ENCODE measurements around the gene C19orf73. TPM values are rescaled to one million over a fixed set of nuclear protein-coding genes. Genes with fewer than 3 reads are reported as not detected.
"Not testable (repeated sequence)": the region's sequence is repeated elsewhere in the genome, so short reads cannot be mapped to it uniquely, and the experiment has no call there.

C19orf73 gene
- polyA plus RNA-seq, 3 donors, result 0.60 to 0.76 (median 0.66) TPM

DNA sequence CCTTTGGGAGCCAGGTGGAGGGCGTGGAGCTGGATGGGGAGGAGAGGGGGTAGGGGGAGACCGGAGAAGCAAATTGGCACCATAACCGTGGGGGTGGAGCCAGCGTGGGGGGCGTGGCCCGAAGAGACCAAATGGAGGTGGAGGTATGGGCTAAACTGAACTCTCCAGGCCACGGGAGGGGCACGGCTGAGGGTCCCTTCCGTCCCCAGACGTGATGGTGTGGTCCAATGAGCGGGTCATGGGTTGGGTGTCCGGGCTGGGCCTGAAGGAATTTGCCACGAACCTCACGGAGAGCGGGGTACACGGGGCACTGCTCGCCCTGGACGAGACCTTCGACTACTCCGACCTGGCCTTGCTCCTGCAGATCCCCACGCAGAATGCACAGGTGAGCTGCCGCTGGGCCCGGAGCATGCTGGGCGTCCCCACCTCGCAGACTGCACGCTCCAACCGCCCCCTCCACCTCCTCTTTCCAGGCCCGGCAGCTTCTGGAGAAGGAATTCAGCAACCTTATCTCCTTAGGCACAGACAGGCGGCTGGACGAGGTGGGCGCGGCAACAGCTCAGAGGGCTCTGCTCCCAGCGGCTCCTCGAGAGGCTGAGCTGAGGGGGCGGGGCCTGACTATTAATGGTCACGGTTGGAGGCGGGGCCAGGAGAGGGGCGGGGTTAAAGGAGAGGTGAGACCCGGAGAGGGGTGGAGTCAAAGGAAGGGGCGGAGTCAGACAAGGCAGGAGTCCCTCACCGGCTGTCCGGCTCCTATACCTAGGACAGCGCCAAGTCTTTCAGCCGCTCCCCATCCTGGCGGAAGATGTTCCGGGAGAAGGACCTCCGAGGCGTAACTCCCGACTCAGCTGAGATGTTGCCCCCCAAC, 30.1 kb upstream of the C19orf73 start:
- peaks cover 22 to 30% of the 10 kb centered on the region in 2 donors for H3K9me3 ChIP-seq (replicated peaks in 1 of 2; ENCODE audit: control insufficient read depth in 1 of 2, insufficient read depth in 1 of 2, low read length in 2 of 2)
- H3K27me3 ChIP-seq (ENCODE audit: control insufficient read depth in 2 of 2, insufficient read depth in 2 of 2, low read length in 2 of 2), result peaks cover 13 to 54% of the 10 kb centered on the region in 2 donors
- Mint-ChIP-seq H3K4me3 (peak overlapping the region; percentile 79 to 93), H3K9me3 (peaks cover 7 to 37% (median 25%) of the 10 kb centered on the region in 7 donors), H3K36me3 (peaks cover 3 to 4% of the 10 kb centered on the region in 2 donors), H3K27ac (peak overlapping the region in 1 of 7 donors; percentile 63), H3K27me3 (ENCODE audit: low read depth in 3 of 3) (peaks cover 67 to 77% (median 70%) of the 10 kb centered on the region in 3 donors), H3K4me1 (peaks cover 45% of the 10 kb centered on the region)
- DNase-seq, result peak; percentile 49 to 64 (median 54)
- intact Hi-C loops (cut with micrococcal nuclease), result loop anchor here (5.0 kb wide), 2 partner anchors 37 to 52 kb away; partner anchors contain the start of gene LIN7B (in 1 of the 2)
- peak overlapping the region; percentile 87 for H3K4me2 ChIP-seq (replicated peaks; ENCODE audit: extremely low read depth, low read length, poor library complexity, severe bottlenecking)
- no peak overlapping the region for H3K9ac ChIP-seq (ENCODE audit: insufficient read depth, low read length, poor library complexity, severe bottlenecking)
- H3K36me3 ChIP-seq (replicated peaks in 1 of 2; ENCODE audit: control insufficient read depth in 1 of 2, insufficient read depth in 2 of 2, low read length in 2 of 2), result no peaks in the 10 kb centered on the region
- peaks cover 39 to 53% of the 10 kb centered on the region in 2 donors for H3K4me1 ChIP-seq (ENCODE audit: control insufficient read depth in 1 of 2, insufficient read depth in 2 of 2, low read length in 2 of 2)
- TF ChIP-seq, protein P1, sequence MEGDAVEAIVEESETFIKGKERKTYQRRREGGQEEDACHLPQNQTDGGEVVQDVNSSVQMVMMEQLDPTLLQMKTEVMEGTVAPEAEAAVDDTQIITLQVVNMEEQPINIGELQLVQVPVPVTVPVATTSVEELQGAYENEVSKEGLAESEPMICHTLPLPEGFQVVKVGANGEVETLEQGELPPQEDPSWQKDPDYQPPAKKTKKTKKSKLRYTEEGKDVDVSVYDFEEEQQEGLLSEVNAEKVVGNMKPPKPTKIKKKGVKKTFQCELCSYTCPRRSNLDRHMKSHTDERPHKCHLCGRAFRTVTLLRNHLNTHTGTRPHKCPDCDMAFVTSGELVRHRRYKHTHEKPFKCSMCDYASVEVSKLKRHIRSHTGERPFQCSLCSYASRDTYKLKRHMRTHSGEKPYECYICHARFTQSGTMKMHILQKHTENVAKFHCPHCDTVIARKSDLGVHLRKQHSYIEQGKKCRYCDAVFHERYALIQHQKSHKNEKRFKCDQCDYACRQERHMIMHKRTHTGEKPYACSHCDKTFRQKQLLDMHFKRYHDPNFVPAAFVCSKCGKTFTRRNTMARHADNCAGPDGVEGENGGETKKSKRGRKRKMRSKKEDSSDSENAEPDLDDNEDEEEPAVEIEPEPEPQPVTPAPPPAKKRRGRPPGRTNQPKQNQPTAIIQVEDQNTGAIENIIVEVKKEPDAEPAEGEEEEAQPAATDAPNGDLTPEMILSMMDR (IDR thresholded peaks at IDR 0.05), result no peak
- no peaks in the 10 kb centered on the region for H3K79me2 ChIP-seq (ENCODE audit: insufficient read depth, low read length)
- 5% methylated on average over 45 of the region's 49 CpGs for WGBS (ENCODE audit: insufficient coverage)
- no peaks in the 10 kb centered on the region for H4K20me1 ChIP-seq (ENCODE audit: insufficient read depth, low read length)
- H3K4me3 ChIP-seq (replicated peaks in 1 of 3; ENCODE audit: low read depth in 2 of 3, low read length in 3 of 3), result peak overlapping the region in 2 of 3 experiments; percentile 59 to 79
- H3K27ac ChIP-seq (ENCODE audit: low read depth in 1 of 2, low read length in 2 of 2), result no peak overlapping the region
- H2AFZ ChIP-seq (ENCODE audit: insufficient read depth, low read depth, low read length, poor library complexity, severe bottlenecking), result peak overlapping the region; percentile 86

- intact Hi-C loops (cut with micrococcal nuclease), result loop anchor here (5.0 kb wide), 2 partner anchors 36 to 51 kb away; partner anchors contain the start of gene LIN7B (in 1 of the 2)
- Histone ChIP-seq H3K4me1 (ENCODE audit: control insufficient read depth in 1 of 2, insufficient read depth in 2 of 2, low read length in 2 of 2) (peaks cover 39 to 47% of the 10 kb centered on the region in 2 donors), H3K9me3 (replicated peaks in 1 of 2; ENCODE audit: control insufficient read depth in 1 of 2, insufficient read depth in 1 of 2, low read length in 2 of 2) (peaks cover 22 to 30% of the 10 kb centered on the region in 2 donors), H3K9ac (ENCODE audit: insufficient read depth, low read length, poor library complexity, severe bottlenecking) (no peak overlapping the region), H2AFZ (ENCODE audit: insufficient read depth, low read depth, low read length, poor library complexity, severe bottlenecking) (no peak overlapping the region), H3K27ac (ENCODE audit: low read depth in 1 of 2, low read length in 2 of 2) (no peak overlapping the region), H3K36me3 (replicated peaks in 1 of 2; ENCODE audit: control insufficient read depth in 1 of 2, insufficient read depth in 2 of 2, low read length in 2 of 2) (no peaks in the 10 kb centered on the region), H4K20me1 (ENCODE audit: insufficient read depth, low read length) (no peaks in the 10 kb centered on the region), H3K4me2 (replicated peaks; ENCODE audit: extremely low read depth, low read length, poor library complexity, severe bottlenecking) (no peak overlapping the region), H3K27me3 (ENCODE audit: control insufficient read depth in 2 of 2, insufficient read depth in 2 of 2, low read length in 2 of 2) (peaks cover 13 to 53% of the 10 kb centered on the region in 2 donors), H3K4me3 (replicated peaks in 1 of 3; ENCODE audit: low read depth in 2 of 3, low read length in 3 of 3) (no peak overlapping the region), H3K79me2 (ENCODE audit: insufficient read depth, low read length) (no peaks in the 10 kb centered on the region)
- Mint-ChIP-seq H3K4me1 (peaks cover 41% of the 10 kb centered on the region), H3K27me3 (ENCODE audit: low read depth in 3 of 3) (peaks cover 63 to 74% (median 72%) of the 10 kb centered on the region in 3 donors), H3K27ac (peak overlapping the region in 2 of 7 donors; percentile 10 to 63), H3K4me3 (peak overlapping the region in 1 of 2 donors; percentile 93), H3K36me3 (peaks cover 3 to 4% of the 10 kb centered on the region in 2 donors), H3K9me3 (peaks cover 6 to 36% (median 23%) of the 10 kb centered on the region in 7 donors)
- TF ChIP-seq, protein P1 (IDR thresholded peaks at IDR 0.05), result no peak
- 76% methylated on average over 11 of the region's 11 CpGs for WGBS (ENCODE audit: insufficient coverage)
- no peak for DNase-seq
These were observed 29.2 kb upstream of the C19orf73 start for GRCh38 chr19:49148044-49148682.

DNA sequence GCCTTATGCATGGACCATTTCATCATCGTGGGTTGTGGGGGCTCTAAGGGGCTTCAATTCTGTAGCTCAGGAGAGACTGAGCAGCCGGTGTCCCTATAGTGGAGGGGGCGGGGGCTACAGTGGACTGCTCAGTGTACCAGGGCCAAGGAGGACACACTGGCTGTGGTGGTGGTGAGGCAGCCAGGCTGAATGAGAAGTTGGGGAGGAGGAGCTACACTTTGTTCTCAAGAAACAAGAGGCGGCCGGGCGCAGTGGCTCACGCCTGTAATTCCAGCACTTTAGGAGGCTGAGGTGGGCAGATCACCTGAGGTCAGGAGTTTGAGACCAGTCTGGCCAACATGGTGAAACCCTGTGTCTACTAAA, 27.4 kb upstream of the C19orf73 start:
- H3K4me3 ChIP-seq (replicated peaks in 1 of 3; ENCODE audit: low read depth in 2 of 3, low read length in 3 of 3); H3K36me3 ChIP-seq (replicated peaks in 1 of 2; ENCODE audit: control insufficient read depth in 1 of 2, insufficient read depth in 2 of 2, low read length in 2 of 2); H3K27ac Mint-ChIP-seq; H3K9ac ChIP-seq (ENCODE audit: insufficient read depth, low read length, poor library complexity, severe bottlenecking); H3K4me2 ChIP-seq (replicated peaks; ENCODE audit: extremely low read depth, low read length, poor library complexity, severe bottlenecking); H4K20me1 ChIP-seq (ENCODE audit: insufficient read depth, low read length); DNase-seq; H3K79me2 ChIP-seq (ENCODE audit: insufficient read depth, low read length); H2AFZ ChIP-seq (ENCODE audit: insufficient read depth, low read depth, low read length, poor library complexity, severe bottlenecking); H3K27ac ChIP-seq (ENCODE audit: low read depth in 1 of 2, low read length in 2 of 2); H3K36me3 Mint-ChIP-seq: not testable (repeated sequence)
- peaks cover 43% of the 10 kb centered on the region for H3K4me1 Mint-ChIP-seq
- Histone ChIP-seq H3K4me1 (ENCODE audit: control insufficient read depth in 1 of 2, insufficient read depth in 2 of 2, low read length in 2 of 2) (peaks cover 40 to 45% of the 10 kb centered on the region in 2 donors), H3K9me3 (replicated peaks in 1 of 2; ENCODE audit: control insufficient read depth in 1 of 2, insufficient read depth in 1 of 2, low read length in 2 of 2) (peaks cover 13 to 23% of the 10 kb centered on the region in 2 donors), H3K27me3 (ENCODE audit: control insufficient read depth in 2 of 2, insufficient read depth in 2 of 2, low read length in 2 of 2) (peaks cover 12 to 46% of the 10 kb centered on the region in 2 donors)
- peaks cover 2 to 27% (median 13%) of the 10 kb centered on the region in 7 donors for H3K9me3 Mint-ChIP-seq
- H3K27me3 Mint-ChIP-seq (ENCODE audit: low read depth in 3 of 3), result peaks cover 61 to 70% (median 62%) of the 10 kb centered on the region in 3 donors
- peak overlapping the region in 1 of 2 donors; percentile 46 for H3K4me3 Mint-ChIP-seq
- intact Hi-C loops (cut with micrococcal nuclease), result loop anchor here (2.0 to 5.0 kb wide), 3 partner anchors 34 to 50 kb away; partner anchors contain the start of gene LIN7B (in 1 of the 2)
- WGBS (ENCODE audit: insufficient coverage), result 55% methylated on average over 7 of the region's 7 CpGs

Measured in CD14-positive monocyte (primary cell).